ENCODE results near the gene CLCN2. TPM values are rescaled to one million over a fixed set of nuclear protein-coding genes. Genes with fewer than 3 reads are reported as not detected.

The CLCN2 gene
- total RNA-seq, 1 donor from 2014 or later: 16.9 TPM

DNA sequence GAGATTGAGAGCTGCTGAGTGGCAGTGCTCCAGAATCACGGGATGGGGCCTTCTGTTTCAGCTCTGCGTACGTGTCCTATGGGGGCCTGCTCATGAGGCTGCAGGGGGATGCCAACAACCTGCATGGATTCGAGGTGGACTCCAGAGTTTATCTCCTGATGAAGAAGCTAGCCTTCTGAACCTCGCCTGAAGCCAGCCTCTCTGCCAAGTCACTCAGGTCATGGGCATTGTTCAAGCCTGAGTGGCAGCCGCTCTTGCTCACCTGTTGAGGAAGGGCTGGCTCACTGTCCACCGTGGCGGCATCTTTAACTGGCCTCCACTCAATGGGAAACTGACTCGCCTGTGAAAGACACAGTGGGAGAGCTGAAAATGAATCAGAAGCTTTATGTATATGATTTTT lies 6.7 kb upstream of the CLCN2 start:
- Mint-ChIP-seq H3K27me3 (ENCODE audit: low read depth) (peaks cover 4% of the 10 kb centered on the region), H3K9me3 (no peaks in the 10 kb centered on the region), H3K4me3 (no peak overlapping the region), H3K36me3 (peaks cover 22% of the 10 kb centered on the region), H3K4me1 (peaks cover 26% of the 10 kb centered on the region), H3K27ac (no peak overlapping the region)
- no peak for DNase-seq (ENCODE audit: low spot score in 2 of 2, unreplicated experiment in 2 of 2)
- TF ChIP-seq, protein P1, sequence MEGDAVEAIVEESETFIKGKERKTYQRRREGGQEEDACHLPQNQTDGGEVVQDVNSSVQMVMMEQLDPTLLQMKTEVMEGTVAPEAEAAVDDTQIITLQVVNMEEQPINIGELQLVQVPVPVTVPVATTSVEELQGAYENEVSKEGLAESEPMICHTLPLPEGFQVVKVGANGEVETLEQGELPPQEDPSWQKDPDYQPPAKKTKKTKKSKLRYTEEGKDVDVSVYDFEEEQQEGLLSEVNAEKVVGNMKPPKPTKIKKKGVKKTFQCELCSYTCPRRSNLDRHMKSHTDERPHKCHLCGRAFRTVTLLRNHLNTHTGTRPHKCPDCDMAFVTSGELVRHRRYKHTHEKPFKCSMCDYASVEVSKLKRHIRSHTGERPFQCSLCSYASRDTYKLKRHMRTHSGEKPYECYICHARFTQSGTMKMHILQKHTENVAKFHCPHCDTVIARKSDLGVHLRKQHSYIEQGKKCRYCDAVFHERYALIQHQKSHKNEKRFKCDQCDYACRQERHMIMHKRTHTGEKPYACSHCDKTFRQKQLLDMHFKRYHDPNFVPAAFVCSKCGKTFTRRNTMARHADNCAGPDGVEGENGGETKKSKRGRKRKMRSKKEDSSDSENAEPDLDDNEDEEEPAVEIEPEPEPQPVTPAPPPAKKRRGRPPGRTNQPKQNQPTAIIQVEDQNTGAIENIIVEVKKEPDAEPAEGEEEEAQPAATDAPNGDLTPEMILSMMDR (IDR thresholded peaks at IDR 0.05; ENCODE audit: unreplicated experiment): no peak

- Mint-ChIP-seq H3K36me3 (peaks cover 22% of the 10 kb centered on the region), H3K27ac (peak overlapping the region; percentile 66), H3K27me3 (ENCODE audit: low read depth) (no peaks in the 10 kb centered on the region), H3K4me3 (no peak overlapping the region), H3K4me1 (peaks cover 18% of the 10 kb centered on the region), H3K9me3 (no peaks in the 10 kb centered on the region)
- TF ChIP-seq, protein P1 (IDR thresholded peaks at IDR 0.05; ENCODE audit: unreplicated experiment): no peak
- no peak for DNase-seq (ENCODE audit: low spot score in 2 of 2, unreplicated experiment in 2 of 2)
Observed at GRCh38 chr3:184366619-184367289, 5.3 kb upstream of the CLCN2 start.

DNA sequence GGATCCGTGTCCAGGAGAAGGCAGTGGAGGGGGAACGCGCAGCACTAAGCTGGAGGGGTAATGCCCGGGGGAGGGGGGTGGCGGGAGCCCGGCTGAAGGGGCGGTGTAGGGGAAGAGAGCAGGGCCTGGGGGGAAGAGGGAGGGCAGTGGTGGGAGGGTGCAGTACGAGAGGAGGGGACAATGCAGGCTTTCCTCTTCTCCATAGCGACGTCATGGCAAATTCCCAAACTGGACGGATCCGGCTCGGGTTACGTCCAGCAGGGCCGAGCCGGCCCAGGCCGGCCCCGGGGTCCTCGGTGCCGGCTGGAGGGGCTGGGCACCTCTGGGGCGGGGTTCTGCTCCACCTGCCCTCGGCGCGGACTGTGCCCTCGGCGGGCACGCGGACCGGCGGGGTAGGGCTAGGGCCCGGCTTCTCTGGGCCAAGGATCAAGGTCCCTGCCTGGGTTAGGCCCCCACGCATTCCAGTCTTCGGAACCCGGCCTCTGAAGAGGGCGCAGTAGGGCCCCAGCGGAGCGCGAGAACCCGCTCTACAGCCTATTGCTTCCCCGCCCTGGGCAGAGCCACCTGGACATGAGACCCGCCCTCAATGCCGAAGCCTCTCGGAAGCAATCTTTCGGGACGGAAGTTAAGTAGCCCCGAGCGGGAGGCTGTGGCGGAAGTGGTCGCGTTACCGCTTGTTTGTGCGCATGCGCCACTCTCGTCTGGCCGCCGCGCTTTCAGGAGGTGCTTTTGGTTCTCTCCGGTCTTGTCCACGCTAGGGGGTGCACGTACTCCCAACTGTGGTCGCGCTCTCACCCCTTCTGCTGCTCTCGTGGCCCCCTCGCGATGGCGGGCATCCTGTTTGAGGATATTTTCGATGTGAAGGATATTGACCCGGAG lies 1.5 kb upstream of the CLCN2 start:
- peak overlapping the region; percentile 98 for H3K27ac Mint-ChIP-seq
- peaks cover 28% of the 10 kb centered on the region for H3K4me1 Mint-ChIP-seq
- peak overlapping the region; percentile 91 for H3K4me3 Mint-ChIP-seq
- peaks cover 17% of the 10 kb centered on the region for H3K36me3 Mint-ChIP-seq
- TF ChIP-seq, protein P1 (IDR thresholded peaks at IDR 0.05; ENCODE audit: unreplicated experiment): peak; percentile 26
- no peaks in the 10 kb centered on the region for H3K9me3 Mint-ChIP-seq
- no peaks in the 10 kb centered on the region for H3K27me3 Mint-ChIP-seq (ENCODE audit: low read depth)
- DNase-seq (ENCODE audit: low spot score in 2 of 2, unreplicated experiment in 2 of 2): peak; percentile 93 to 97

DNA sequence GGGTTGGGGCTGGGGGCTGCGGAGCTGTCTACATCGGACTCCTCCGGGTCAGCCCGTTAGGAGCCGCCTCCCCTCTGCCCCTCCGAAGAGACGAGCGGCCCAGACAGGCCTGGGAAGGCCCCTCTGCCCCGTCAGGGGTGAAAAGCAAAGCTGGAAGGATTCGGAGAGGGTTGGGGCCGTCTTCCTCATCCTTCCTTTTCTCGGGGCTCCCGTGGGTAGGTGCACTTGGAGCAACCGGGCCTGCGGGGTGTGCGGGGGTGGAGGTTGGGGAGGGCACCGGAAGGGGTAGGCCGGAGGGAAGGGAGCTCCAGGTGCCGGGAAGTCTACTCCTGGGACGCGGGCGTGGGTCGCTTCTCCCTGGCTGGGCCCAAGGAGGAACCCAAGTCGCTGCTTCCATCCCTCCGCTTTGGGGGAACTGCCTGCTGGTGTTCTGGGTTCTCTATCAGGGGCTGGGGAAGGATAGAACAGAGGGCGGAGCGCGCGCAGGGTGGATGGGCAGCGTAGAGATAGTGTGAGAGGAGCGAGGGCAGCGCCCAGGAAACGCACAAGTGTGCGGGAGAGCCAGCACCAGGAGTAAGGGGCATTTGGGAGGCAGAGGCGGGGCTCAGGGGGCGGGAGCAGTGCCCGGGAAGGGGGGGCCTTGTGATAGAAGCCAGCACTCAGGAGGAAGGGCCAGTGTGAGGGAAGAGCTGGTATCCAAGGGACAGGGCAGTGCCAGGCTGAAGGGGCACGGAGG lies 695 bp upstream of the CLCN2 start:
- Mint-ChIP-seq H3K4me3 (peak overlapping the region; percentile 91), H3K27ac (peak overlapping the region; percentile 98), H3K9me3 (no peaks in the 10 kb centered on the region), H3K27me3 (ENCODE audit: low read depth) (no peaks in the 10 kb centered on the region), H3K4me1 (peaks cover 28% of the 10 kb centered on the region), H3K36me3 (peaks cover 14% of the 10 kb centered on the region)
- peak in 1 of 2 experiments; percentile 68 for DNase-seq (ENCODE audit: low spot score in 2 of 2, unreplicated experiment in 2 of 2)
- TF ChIP-seq, protein P1 (IDR thresholded peaks at IDR 0.05; ENCODE audit: unreplicated experiment): no peak

DNA sequence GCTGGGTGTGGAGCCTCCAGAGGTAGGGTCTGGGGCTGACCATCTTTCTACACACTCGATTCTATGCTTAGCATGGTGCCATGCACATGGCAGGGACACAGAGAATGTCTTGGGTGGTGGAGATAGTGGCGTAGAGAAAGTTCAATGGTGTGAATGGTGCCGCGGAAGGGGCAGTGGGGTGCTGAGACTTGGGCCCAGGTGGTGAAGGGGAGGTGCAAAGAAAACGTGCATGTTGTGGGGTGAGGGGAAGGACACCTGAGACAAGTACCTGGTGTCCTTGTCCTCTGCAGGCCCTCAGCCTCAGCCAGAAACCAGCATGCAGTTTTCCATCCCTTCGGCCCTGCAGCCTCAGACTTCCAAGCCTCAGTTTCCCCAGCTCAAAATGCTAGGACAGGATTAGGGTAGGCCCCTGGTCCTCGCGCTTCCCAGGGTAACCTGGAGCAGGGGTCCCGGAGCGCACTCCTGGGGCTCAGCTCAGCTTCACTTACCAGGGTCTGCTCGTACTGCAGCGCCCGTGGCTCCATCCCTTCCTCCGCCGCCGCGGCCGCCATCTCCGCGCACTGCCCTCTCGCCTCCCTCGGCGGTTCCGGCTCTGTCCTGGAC lies 375 bp downstream of the CLCN2 start:
- Mint-ChIP-seq H3K27me3 (ENCODE audit: low read depth) (no peaks in the 10 kb centered on the region), H3K36me3 (peaks cover 6% of the 10 kb centered on the region), H3K4me1 (peaks cover 24% of the 10 kb centered on the region), H3K9me3 (no peaks in the 10 kb centered on the region), H3K4me3 (peak overlapping the region; percentile 74), H3K27ac (peak overlapping the region; percentile 35)
- DNase-seq (ENCODE audit: low spot score in 2 of 2, unreplicated experiment in 2 of 2): peak in 1 of 2 experiments; percentile 36
- TF ChIP-seq, protein P1 (IDR thresholded peaks at IDR 0.05; ENCODE audit: unreplicated experiment): no peak

Data from mesothelial cell of epicardium (in vitro differentiated cells).